Measurements from ENCODE around the gene NXPE3. TPM values are rescaled to one million over a fixed set of nuclear protein-coding genes. Genes with fewer than 3 reads are reported as not detected.
A peak's percentile ranks its signal among the peaks of the same experiment; 100 is the strongest.

NXPE3 gene
- polyA plus RNA-seq, 3 donors = 14.6 to 35.8 (median 19.8) TPM

DNA sequence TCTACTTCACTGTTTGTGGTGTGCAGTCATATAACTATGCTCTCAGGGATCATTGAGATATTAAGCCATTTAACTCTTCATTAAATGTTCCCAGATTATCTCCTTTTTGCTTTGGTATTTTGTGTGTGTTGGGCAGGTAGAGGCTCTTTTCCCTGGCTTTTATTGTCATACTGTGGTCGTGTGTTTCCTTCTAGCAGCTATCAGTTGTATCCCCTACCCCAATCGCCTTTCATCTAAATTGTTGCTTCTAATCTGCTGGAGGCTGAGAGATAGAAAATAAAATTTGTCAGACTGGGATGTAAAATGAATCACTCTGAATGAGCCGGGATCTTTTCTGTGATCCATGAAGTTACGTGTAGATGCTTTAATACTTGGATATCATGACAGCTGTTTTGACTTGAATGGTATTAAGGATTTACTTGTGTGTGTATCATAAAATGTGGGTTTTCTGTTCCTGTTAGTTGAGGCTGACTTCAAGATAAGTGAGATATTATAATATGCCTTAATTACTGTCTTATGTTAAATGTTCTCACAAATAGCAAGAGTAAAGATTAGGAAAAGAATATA is 79.5 kb downstream of the NXPE3 start:
- H3K4me1 ChIP-seq (ENCODE audit: control insufficient read depth in 1 of 2, insufficient read depth in 2 of 2, low read length in 2 of 2) = peaks cover 5 to 56% of the 10 kb centered on the region in 2 donors
- peaks cover 89% of the 10 kb centered on the region for H4K20me1 ChIP-seq (ENCODE audit: insufficient read depth, low read length)
- Mint-ChIP-seq H3K27ac (peak overlapping the region in 5 of 7 donors; percentile 23 to 80 (median 61)), H3K36me3 (peaks cover 93 to 99% of the 10 kb centered on the region in 2 donors), H3K4me1 (peaks cover 49% of the 10 kb centered on the region), H3K4me3 (no peak overlapping the region), H3K27me3 (ENCODE audit: low read depth in 3 of 3) (no peaks in the 10 kb centered on the region), H3K9me3 (no peaks in the 10 kb centered on the region)
- intact Hi-C loops (cut with micrococcal nuclease) = no loop called here
- no peaks in the 10 kb centered on the region for H3K9me3 ChIP-seq (replicated peaks in 1 of 2; ENCODE audit: control insufficient read depth in 1 of 2, insufficient read depth in 1 of 2, low read length in 2 of 2)
- H3K79me2 ChIP-seq (ENCODE audit: insufficient read depth, low read length) = peaks cover 52% of the 10 kb centered on the region
- peak overlapping the region in 1 of 3 experiments; percentile 15 for H3K4me3 ChIP-seq (replicated peaks in 1 of 3; ENCODE audit: low read depth in 2 of 3, low read length in 3 of 3)
- no peak overlapping the region for H3K9ac ChIP-seq (ENCODE audit: insufficient read depth, low read length, poor library complexity, severe bottlenecking)
- no peak for DNase-seq
- H3K4me2 ChIP-seq (replicated peaks; ENCODE audit: extremely low read depth, low read length, poor library complexity, severe bottlenecking) = no peak overlapping the region
- H3K27ac ChIP-seq (ENCODE audit: low read depth in 1 of 2, low read length in 2 of 2) = peak overlapping the region in 1 of 2 donors; percentile 3
- H3K27me3 ChIP-seq (ENCODE audit: control insufficient read depth in 2 of 2, insufficient read depth in 2 of 2, low read length in 2 of 2) = no peaks in the 10 kb centered on the region
- no peak overlapping the region for H2AFZ ChIP-seq (ENCODE audit: insufficient read depth, low read depth, low read length, poor library complexity, severe bottlenecking)
- H3K36me3 ChIP-seq (replicated peaks in 1 of 2; ENCODE audit: control insufficient read depth in 1 of 2, insufficient read depth in 2 of 2, low read length in 2 of 2) = peaks cover 80 to 95% of the 10 kb centered on the region in 2 donors
- 94% methylated on average over 2 of the region's 4 CpGs for WGBS (ENCODE audit: insufficient coverage)
- TF ChIP-seq CTCF (IDR thresholded peaks at IDR 0.05) = no peak

DNA sequence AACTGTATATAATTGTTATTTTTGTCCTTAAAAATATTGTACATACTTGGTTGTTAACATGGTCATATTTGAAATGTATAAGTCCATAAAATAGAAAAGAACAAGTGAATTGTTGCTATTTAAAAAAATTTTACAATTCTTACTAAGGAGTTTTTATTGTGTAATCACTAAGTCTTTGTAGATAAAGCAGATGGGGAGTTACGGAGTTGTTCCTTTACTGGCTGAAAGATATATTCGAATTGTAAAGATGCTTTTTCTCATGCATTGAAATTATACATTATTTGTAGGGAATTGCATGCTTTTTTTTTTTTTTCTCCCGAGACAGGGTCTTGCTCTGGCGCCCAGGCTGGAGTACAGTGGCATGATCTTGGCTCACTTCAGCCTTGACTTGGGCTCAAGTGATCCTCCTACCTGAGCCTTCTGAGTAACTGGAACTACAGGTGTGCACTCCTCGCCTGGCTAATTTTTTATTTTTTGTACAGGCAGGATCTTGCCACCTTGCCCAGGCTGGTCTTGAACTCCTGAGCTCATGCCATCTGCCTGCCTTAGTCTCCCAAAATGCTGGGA is 81.0 kb downstream of the NXPE3 start:
- Mint-ChIP-seq H3K27ac (peak overlapping the region in 1 of 7 donors; percentile 12), H3K36me3 (peaks cover 80 to 88% of the 10 kb centered on the region in 2 donors), H3K4me3 (no peak overlapping the region), H3K27me3 (ENCODE audit: low read depth in 3 of 3) (no peaks in the 10 kb centered on the region), H3K4me1 (peaks cover 38% of the 10 kb centered on the region), H3K9me3 (no peaks in the 10 kb centered on the region)
- Histone ChIP-seq H2AFZ (ENCODE audit: insufficient read depth, low read depth, low read length, poor library complexity, severe bottlenecking) (no peak overlapping the region), H3K4me1 (ENCODE audit: control insufficient read depth in 1 of 2, insufficient read depth in 2 of 2, low read length in 2 of 2) (peaks cover 4 to 42% of the 10 kb centered on the region in 2 donors), H3K79me2 (ENCODE audit: insufficient read depth, low read length) (peaks cover 38% of the 10 kb centered on the region), H3K4me2 (replicated peaks; ENCODE audit: extremely low read depth, low read length, poor library complexity, severe bottlenecking) (no peak overlapping the region), H4K20me1 (ENCODE audit: insufficient read depth, low read length) (peaks cover 75% of the 10 kb centered on the region), H3K4me3 (replicated peaks in 1 of 3; ENCODE audit: low read depth in 2 of 3, low read length in 3 of 3) (no peak overlapping the region), H3K27ac (ENCODE audit: low read depth in 1 of 2, low read length in 2 of 2) (no peak overlapping the region), H3K36me3 (replicated peaks in 1 of 2; ENCODE audit: control insufficient read depth in 1 of 2, insufficient read depth in 2 of 2, low read length in 2 of 2) (peaks cover 65 to 81% of the 10 kb centered on the region in 2 donors), H3K9me3 (replicated peaks in 1 of 2; ENCODE audit: control insufficient read depth in 1 of 2, insufficient read depth in 1 of 2, low read length in 2 of 2) (no peaks in the 10 kb centered on the region), H3K27me3 (ENCODE audit: control insufficient read depth in 2 of 2, insufficient read depth in 2 of 2, low read length in 2 of 2) (no peaks in the 10 kb centered on the region), H3K9ac (ENCODE audit: insufficient read depth, low read length, poor library complexity, severe bottlenecking) (no peak overlapping the region)
- no peak for TF ChIP-seq CTCF (IDR thresholded peaks at IDR 0.05)
- DNase-seq = no peak
- intact Hi-C loops (cut with micrococcal nuclease) = loop anchor here in 1 of 2 donors (5.0 kb wide), 1 partner anchor 42 kb away; no protein-coding TSS in a partner anchor
- 97% methylated on average over 3 of the region's 5 CpGs for WGBS (ENCODE audit: insufficient coverage)

Measured in CD14-positive monocyte (primary cell).